DOHH2 (cell line): ENCODE measurements around the gene SPATA7.

Source experiments
- CTCF ChIP-seq: fragments of 200-600 bp; sonication (generic); IDR thresholded peaks from one replicate; pipeline ENCODE4 v1.5.1; 2014; ENCODE audit warnings: antibody characterized with exemption, mild to moderate bottlenecking, low read depth, low read length; ENCODE audit not compliant: poor library complexity, severe bottlenecking
- EZH2phosphoT487 ChIP-seq: fragments of 200-600 bp; sonication (generic); IDR thresholded peaks from 2 replicates; pipeline ENCODE4 v1.6.1; 2017; ENCODE audit warnings: borderline replicate concordance, mild to moderate bottlenecking, antibody characterized with exemption, low read length, moderate library complexity, mixed read lengths

GRCh38 chr14:88454886-88455285 lies 69.4 kb downstream of the SPATA7 start:
- no peak for TF ChIP-seq CTCF
- TF ChIP-seq EZH2phosphoT487, result no peak
